ENCODE results near the gene FAM193B.
"Not testable (repeated sequence)": the region's sequence is repeated elsewhere in the genome, so short reads cannot be mapped to it uniquely, and the experiment has no call there.

FAM193B gene

DNA sequence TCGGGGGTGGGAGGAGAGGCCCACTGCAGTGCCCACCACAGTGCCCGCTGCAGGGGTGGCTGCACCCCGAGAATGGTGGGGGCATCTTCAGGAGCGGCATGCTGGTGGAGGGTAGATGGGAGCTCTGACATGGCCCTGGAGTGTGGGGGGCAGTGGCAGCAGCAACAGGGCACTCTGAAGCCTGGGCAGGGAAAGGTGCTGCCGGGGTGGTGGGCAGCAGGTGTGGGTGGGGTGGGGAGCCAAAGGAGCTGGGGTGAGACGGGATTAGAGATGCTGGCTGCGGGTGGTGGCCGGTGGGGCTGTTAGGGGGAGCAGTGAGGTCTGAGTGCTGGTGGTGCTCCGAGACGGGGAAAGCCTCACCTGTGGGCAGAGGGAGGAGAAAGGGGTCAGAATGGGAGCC is 18.0 kb downstream of the FAM193B start:
- no peak for DNase-seq

DNA sequence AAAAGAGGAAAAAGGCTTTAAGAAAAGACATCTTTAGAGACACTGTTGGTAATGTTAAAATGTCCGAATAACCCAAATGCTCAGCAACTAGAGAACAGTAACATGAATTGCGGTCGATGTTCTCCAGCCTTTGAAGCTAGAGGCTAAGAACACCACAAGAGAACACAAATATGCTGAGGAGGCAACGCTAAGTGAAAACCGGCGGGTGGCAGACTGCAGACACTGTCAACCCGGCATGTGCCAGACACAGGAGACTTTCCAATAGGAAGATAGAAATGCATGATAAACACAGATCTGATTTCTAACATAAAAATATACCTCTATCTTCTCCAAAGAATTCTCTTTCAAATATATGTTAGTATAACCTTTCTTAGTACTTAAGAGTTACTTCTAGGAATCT is 19.2 kb downstream of the FAM193B start:
- no peak for DNase-seq

DNA sequence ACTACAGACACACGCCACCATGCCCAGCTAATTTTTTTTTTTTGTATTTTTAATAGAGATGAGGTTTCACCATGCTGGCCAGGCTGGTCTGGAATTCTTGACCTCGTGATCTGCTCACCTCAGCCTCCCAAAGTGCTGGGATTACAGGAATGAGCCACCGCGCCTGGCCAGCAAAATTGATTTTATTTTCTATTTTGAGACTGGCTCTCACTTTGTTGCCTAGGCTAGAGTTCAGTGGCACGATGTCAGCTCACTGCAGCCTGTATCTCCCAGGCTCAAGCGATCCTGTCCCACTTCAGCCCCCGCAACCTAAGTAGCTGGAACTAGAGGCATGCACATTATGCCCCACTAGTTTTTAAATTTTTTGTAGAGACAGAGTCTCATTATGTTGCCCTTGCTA is 19.9 kb downstream of the FAM193B start:
- not testable (repeated sequence) for DNase-seq

DNA sequence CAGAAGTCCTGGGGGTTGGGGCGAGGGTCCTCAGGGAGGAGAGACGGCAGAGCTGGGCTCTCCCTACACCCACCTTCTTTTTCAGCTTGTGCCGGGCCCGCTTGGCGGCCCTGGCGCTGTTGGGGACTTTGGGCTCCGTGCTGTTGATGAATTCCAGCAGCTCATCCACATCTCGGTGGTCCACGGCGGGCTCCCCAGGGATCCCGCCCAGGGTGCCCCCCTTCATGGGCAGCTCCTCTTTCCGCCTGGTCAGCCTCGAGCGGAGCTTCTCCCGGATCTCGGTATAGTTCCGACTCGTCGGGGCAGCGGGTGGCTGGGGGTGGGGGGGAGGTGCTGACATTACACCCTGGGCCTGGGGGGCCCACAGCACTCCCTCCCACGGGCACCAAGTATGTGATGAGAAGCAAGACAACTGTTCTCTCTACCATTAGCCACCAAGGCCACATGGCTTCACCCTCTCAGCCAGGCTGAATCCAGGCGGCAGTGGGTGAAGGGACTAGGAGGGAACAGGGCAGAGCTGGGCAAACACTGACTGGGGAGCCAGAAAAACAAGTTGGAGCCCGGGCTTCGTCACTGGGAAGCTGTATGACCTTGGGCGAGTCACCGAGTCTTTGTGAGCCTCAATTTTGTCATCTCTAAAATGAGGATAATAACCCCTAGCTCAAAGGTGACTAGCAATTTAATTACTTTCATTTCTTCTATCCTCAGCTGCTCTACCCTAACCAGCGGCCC is 23.0 kb downstream of the FAM193B start:
- no peak for DNase-seq

DNA sequence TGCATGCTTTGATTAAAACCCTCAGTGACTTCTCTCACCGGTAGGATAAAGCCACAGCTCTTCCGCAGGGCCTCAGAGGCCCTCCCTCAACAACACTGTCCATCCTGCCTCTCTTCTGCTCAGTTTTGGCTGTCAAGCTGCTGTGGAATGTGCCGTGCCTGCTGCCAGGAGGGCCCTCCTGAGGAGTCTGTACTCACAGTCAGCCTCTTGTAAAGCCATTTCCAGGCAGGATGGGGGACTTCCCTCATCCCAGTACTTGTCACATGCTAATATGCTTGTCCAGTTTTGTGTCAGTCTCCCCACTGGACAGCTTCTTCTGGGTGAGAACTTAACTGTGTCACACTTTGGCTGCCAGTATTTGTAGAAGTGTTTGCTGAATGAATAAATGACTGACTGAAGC is 23.7 kb downstream of the FAM193B start:
- no peak for DNase-seq

DNA sequence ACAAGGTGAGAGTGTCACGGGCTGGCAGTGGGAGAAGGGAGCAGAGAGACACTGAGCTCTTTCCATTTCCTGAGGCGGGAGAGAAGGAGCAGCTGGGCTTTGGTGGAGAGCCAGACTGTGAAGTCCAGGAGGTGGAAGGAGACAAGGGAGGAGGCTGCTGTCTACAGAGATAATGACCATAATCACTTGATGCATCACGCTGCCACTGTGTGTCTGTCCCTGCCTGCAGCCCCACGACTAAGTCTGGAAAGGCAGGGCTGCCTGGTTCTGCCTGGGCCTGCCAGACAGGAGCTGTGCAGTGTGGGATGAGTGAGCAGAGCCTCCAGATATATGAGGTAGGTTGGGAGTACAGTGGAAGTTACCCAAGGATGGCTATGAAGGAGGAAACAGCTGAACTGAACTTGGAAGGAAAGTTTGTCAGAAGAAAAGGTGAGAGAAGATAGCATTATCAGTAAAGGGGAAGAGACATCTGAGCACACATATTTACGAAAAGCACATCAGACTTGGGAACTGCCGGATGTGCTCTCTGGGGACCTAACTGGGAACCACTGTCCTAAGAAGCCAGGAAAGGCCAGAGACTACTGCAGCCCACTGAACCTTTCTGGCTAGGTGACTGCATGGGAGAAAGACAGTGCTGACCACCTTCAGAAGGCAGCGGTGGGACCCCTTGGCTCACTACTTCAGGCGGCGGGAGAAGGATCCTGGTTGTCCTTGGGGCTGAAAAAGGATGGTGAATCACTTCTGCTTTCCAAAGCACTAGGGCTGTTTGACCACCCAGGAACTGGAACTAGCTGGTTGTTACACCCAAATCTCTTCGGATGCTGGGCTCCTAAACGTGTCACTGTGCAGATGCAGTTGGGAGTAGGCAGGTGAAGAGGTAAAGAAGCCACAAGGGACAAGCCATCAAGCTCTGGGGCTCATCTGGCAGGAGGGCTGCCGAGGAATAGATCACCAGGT is 24.8 kb downstream of the FAM193B start:
- DNase-seq, result no peak

DNA sequence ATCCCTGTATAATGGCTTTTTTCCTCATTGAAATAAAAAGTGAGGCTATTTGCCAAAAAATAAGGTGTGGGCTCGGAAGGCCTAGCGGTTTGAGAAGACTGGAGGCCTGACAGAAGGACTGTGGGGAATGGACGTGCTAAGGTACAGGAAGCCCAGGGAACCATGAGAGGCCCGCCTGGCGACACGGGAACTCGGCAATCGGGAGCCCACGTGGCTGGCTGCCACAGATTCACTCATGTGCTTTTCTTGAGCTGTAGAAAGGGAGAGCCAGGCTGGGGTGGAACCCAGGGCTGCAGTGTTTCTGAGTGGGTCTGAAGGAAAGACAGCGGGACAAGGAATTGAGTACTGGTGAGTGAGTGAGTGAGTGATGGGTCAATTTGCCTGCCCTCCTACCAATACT is 25.7 kb downstream of the FAM193B start:
- no peak for DNase-seq

DNA sequence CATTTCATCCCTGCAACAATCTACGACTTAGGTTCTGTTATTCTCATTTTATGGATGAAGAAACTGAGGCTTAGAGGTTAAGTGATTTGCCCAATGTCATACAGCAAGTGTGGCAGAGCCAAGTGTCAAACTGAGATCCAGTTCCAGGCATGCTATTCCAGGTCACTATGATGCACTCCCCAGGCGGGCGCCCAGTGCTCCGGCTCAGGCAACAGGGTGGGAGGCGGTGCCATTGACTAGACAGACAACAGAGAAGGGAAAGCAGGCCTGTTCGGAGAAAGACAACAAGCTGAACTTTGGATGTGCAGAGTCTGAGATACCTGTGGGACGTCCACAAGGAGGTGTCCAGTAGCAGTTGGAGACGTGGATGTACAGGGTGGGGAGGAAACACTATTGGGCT is 26.8 kb downstream of the FAM193B start:
- DNase-seq, result no peak

DNA sequence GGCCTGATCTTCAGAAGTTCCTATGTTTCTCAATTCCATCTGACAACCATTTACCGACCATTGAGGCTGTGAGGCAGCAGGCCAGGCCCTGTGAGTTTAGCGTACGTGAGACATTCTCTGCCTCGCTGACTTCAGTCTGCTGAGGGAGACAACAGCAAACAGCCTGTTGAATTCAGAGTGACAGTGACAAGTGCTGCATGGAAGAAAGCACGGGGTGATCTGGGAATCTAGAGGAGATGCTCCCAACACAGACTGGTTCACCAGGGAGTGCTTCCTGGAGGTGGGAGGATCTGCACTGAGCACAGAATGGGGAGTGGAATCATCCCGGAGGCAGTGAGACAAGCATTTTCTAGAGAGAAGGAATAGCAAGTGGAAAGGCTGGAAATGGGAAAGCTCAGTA is 27.6 kb downstream of the FAM193B start:
- no peak for DNase-seq

DNA sequence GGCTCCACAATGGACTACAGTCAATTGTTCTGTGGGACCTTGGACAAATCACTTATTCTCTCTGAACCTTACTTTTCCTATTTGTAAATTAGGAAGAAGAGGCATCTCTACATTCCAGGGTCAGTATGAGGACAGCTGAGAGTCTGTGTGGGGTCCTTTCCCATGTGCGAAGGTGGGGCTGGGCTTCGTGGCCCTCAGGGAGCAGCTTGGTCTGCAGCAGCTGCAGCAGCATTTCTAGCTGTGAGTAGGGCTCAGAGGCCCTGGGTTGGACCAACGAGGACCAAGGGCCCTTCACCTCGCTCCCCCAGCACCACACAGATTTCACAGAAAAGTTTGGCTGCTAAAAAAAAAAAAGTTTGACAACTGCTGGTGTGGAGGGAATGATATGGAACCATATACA is 28.2 kb downstream of the FAM193B start:
- DNase-seq, result no peak

DNA sequence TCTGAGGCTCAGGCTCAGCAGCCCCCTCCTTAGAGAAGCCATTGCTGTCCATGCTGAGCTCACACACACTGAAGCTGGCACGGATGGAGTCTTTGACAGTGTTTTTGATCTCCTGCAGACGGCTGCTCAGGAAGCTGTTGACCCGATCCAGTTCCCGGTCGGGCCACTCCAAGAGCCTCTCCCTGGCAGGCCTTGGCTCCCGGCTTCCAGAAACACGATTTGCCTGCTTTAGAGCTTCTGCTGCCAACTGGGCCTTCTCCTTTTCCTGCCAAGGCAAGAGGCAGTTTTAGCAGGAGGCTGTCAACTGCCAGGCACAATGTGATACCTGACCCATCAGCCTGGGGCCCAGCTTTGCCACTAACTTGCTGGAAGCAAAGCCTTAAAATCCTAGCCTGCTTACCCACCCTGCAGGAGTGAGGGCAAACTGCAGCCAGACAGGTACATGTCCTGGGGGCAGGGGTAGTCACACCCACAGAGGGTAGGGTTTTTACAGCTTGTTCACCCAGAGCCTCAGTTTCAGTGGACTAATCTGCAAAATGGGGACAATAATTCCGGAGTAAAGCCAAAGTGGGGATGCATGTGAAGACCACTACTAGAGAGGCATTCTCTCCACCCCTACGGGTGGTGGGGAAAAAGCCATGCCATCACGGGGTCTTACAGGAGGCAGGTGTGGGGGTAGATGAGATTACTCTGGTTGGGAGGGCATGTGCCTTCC is 29.3 kb downstream of the FAM193B start:
- DNase-seq, result no peak

DNA sequence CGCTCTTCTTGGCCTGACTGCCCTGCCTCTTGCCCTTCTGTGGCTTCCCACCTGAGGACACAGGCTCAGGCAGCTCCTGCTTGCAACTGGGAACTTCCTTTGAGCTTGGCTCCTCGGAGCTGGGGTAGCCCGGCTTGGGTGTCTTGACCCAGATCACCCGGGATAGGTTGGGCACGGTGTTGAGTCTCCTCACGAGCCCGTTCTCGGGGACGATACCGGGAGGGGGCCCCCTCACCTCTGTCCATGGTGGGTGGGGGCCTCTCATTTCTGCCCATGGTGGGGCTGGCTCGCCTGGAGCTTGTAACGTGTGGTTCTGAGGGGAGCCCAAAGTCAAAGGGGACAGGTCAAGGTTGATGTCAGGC is 29.8 kb downstream of the FAM193B start:
- DNase-seq, result no peak

DNA sequence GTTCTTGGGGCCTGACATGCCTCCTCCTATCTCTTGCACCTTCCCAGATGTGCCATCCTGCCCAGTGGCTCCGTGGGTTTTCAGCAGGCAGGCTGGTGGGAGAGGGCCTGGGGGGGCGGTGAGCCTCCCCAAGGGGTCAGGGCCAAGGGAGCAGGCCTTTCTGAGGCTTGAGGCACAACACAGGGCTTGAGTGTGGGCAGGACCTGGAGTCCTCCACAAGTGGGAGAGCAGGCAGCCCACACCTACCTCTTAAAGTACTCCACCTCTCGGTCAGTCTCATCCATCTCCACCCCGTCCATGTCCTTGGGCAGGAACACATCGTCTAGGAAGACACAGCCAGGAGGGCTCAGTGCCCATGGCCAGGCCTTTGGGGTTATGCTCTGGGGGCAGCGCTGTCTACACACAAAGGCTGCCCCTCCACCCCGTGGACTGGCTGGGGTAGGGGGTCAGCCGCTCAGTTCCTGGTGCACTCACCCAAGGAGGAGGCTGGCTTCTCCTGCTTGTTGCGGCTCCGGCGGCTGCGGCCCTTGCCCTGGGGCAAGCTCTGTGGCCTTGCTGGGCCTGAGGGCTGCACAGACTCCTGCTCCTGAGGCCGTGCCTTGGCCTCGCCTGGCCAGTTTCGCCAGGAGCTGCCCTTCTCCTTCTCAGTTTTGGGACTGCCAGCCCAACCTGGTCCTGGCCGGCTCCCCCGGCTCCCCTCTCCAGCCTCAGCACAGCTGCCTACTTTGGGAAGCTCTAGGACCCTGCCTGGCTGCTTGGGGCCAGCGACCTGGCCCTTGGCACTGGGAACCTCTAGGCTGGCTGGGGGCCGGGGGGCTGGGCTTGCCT is 30.4 kb downstream of the FAM193B start:
- no peak for DNase-seq

DNA sequence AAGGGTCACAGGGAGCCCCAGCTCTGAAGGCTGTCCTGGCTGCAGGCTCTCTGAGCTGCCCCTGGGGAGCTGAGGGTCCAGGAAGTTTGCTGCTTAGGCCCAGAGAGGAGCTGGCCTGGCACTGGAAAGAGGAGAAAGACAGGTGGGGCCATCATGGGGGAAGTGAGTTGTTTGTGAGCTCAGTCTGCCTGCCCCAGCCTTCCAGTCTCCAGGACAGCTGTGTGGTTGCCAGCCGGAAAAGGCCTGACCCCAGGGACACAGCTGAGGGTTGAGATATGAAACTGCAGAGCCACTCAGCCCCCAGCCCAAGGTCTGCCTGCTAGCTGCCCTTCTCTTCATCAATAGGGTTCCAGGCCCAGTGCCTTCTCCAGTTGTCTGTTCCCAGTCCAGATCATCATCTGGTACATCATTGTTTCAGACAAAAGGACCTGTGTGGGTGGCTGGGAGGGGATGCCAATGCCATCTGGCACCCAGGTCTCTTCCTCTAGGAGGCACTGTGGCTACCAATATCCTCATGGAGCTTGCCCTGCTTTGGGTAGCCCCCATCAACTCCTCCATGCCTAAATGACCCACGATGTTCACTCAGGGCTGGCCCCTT is 33.3 kb downstream of the FAM193B start:
- DNase-seq, result no peak

DNA sequence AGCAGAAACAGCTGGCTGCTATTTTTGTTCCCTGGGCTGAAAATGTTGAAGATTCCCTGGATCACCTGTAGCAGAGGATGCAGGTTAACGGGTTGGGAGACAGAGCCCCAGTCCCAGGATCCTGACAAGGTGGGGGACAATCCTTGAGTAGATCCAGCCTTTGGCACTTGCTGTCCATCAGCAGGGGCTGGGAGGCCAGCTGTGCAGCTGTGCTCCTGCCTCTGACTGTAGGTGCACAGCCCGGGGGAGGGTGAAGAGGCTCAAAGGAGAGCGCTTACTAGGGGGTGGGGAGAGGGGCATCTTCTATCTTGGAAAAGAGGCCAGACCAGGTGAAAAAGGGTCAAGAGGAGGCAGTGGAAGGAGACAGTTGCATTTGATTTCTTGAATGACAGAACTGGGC is 34.1 kb downstream of the FAM193B start:
- no peak for DNase-seq

DNA sequence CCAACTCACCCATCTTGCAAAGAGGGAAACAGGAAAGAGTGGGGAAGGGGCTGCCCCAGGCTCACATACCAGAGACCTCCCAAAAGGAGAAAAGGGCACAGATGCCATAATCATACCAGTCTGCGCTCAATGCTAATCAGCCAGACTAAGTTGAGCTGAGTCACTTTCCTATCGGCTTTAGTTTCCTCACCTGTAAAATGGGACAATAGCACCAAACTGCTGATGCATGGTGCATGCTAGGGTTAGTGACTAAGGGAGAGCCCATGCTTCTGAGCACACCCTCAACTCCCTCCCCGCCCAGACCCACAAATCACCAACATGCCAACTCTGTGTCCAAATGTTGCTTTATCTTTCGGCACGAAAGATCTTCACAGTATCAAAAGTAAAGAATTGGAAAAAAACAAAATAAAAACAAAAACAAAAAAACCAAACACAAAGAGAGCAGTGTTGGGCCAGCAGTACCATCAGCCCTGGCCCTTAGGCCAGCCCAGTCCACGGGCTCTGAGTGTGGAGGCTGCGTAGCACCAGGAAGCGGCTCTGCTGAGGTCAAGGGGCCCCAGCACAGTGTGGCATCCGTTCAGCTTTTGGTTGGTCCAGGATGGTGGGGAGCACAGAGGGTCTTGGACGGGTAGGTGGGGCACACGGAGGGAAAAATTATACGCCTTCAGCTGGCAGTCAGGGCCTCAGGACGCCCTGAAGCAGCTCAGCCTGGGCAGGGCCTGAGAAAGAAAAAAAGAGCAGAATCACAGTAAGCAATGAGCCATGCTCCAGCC is 34.7 kb downstream of the FAM193B start:
- DNase-seq, result no peak

DNA sequence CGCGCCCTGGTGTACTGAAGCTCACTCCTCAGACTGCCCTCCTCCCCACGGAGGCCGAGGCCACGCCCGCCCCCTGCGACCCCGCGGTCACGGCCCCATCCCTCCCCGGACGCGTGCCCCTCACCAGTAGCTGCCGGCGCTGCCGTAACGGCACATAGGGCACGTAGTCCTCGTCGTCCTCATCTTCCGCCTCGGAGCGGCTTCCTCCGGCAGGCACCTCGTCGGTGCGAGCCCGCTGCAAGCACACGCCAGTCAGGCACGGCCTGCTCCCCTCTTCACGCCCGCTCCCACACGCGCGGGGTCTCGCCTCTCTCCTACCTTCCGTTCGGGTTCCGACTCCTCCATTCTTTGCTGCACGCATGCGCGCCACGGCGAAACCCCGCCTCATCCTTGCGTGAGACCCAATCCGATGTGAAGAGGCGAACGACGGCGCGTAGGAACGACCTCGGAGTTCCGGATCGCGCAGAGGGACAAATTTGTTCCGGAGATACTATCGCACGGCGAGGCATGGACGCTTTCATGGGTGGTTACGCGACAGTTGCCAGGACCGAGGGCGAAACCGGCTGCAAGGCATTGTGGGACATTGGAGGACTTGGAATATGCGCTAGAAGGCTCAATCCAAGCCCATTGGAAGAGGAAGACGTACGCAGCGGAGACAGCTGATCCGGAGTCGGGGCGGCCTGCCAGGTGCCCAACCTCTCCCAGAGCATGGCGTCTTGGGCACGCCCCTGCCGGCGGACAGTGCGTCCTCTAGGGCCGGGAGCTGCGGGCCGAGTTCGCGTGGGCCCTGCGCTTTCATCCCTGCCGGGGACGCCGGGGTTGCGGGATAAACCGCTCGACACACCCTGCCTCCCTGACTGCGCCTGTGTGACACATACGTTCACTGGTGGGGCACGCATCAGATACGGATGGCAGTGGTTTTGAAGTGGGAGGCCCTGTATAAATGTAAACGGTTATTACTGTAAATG is 37.5 kb downstream of the FAM193B start, which contains the start of gene DDX41:
Gene DDX41, minus strand, starts transcription at position 361 of the 968 bp plus-strand sequence. Its CDS starts 16 bp downstream, at position 345.
- peak; percentile 99 for DNase-seq

DNA sequence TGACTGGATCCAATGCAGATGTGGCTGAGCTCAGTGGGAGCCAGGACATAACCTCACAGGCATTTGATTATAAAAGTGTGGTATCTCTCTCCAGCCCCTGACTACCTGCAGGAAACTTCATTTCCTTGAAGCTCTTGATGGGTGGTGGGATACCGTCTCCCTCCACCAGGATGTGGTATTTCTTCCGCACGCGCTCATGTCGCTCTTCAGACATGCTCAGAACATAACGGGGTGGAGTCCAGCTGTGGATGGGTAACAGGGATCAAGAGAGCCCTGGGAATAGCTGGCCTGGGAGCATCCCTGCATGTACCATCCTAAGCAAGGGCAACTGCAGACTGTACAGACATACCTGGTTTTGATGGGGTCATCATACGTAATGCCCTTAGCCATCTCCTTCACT is 38.8 kb downstream of the FAM193B start:
- DNase-seq, result no peak

DNA sequence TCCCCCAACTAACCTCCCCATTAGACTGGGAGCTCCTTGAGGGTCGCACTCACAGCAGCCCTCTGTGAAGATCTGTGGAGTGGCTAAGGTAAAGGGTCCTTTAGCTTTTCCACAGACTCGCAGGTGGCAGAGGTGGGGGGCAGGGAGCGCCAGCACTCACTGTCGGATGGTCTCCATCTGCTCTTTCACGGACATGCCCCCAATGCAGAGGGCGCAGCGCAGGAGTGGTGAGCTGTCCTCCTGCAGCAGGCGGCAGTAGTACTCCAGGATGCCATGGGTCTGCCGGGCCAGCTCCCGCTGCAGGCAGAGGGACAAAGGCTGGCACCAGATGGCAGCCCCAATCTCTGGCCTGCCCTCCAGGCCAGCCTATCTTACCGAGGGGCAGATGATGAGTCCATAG is 39.8 kb downstream of the FAM193B start:
- DNase-seq, result no peak

DNA sequence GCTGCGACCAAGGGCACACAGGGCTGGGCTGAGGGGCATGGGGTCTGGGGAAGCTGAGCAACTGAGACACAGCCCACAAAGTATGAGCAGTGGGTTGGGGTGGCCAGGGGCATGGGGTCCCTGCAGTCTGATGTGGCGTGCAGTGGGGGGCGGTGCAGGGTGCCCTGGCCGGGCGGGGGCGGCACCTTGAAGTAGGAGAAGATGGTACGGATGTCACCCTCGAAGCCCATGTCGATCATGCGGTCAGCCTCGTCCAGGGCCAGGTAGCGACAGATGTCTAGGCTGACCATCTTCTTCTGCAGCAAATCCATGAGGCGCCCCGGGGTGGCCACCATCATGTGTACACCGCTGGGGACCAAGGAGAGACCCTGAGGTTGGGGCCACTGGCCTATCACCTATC is 40.9 kb downstream of the FAM193B start:
- DNase-seq, result no peak
